K562 (cell line): ENCODE data around the gene RPL27. TPM values are rescaled to one million over a fixed set of nuclear protein-coding genes. Genes with fewer than 3 reads are reported as not detected.

ENCODE experiments used
- IRF2 ChIP-seq: sonication (generic); formaldehyde crosslinking; IDR thresholded peaks from 2 replicates; pipeline ENCODE4 v1.8.1; 2022; ENCODE audit warnings: mild to moderate bottlenecking, missing genetic modification reagents
- JUND ChIP-seq, 2 experiments: IDR thresholded peaks; 2 replicates in 1 of 2; 3 replicates in 1 of 2; pipeline ENCODE4 v1.6.1; 2011; ENCODE audit warnings: borderline replicate concordance in 2 of 2, low read depth in 2 of 2, low read length in 2 of 2, improper control_type of control experiment in 1 of 2, missing biosample characterization in 1 of 2, missing genetic modification characterization in 1 of 2, missing genetic modification reagents in 1 of 2
- MAFG ChIP-seq: fragments of 450-650 bp; conservative IDR thresholded peaks from 2 replicates; pipeline ENCODE4 v1.6.1; 2016; ENCODE audit warnings: missing genetic modification characterization, missing compliant biosample characterization
- MCM5 ChIP-seq: fragments of 450-650 bp; IDR thresholded peaks from 2 replicates; pipeline ENCODE4 v1.6.1; 2016; ENCODE audit warnings: low read depth
- NCOA1 ChIP-seq: fragments of 450-650 bp; IDR thresholded peaks from 2 replicates; pipeline ENCODE4 v1.6.1; 2016; ENCODE audit warnings: low read depth
- NCOA6 ChIP-seq: fragments of 450-650 bp; IDR thresholded peaks from 2 replicates; pipeline ENCODE4 v1.6.1; 2017; ENCODE audit warnings: mild to moderate bottlenecking
- NUFIP1 ChIP-seq: fragments of 450-650 bp; IDR thresholded peaks from 2 replicates; pipeline ENCODE4 v1.6.1; 2018; ENCODE audit not compliant: partially characterized antibody
- PHF8 ChIP-seq: fragments of 200-600 bp; sonication (generic); IDR thresholded peaks from 2 replicates; pipeline ENCODE4 v1.6.1; 2012; ENCODE audit warnings: mixed run types, mild to moderate bottlenecking, inconsistent platforms, low read length, moderate library complexity, borderline replicate concordance
- POLR2AphosphoS5 ChIP-seq: IDR thresholded peaks from 2 replicates; pipeline ENCODE4 v1.6.1; 2011; ENCODE audit warnings: mild to moderate bottlenecking, low read depth, low read length, moderate library complexity; ENCODE audit not compliant: control insufficient read depth, insufficient read depth
- RNF2 ChIP-seq: sonication (generic); IDR thresholded peaks from 2 replicates; pipeline ENCODE4 v1.6.1; 2016
- SMAD1 ChIP-seq: fragments of 150-350 bp; IDR thresholded peaks from 2 replicates; pipeline ENCODE4 v1.6.1; 2014; ENCODE audit warnings: low read length, low read depth; ENCODE audit not compliant: partially characterized antibody
- SMARCE1 ChIP-seq: fragments of 450-650 bp; IDR thresholded peaks from 2 replicates; pipeline ENCODE4 v1.7.1; 2016; ENCODE audit warnings: mild to moderate bottlenecking
- SNIP1 ChIP-seq: fragments of 450-650 bp; IDR thresholded peaks from 2 replicates; pipeline ENCODE4 v1.7.1; 2017; ENCODE audit warnings: low read depth, mild to moderate bottlenecking
- SRSF3 ChIP-seq: fragments of 200-400 bp; formaldehyde crosslinking; IDR thresholded peaks from 2 replicates; pipeline ENCODE4 v1.6.1; 2016; ENCODE audit warnings: mild to moderate bottlenecking, low read length, moderate library complexity; ENCODE audit not compliant: insufficient read depth
- THRA ChIP-seq: fragments of 450-650 bp; IDR thresholded peaks from 2 replicates; pipeline ENCODE4 v1.6.1; 2017; ENCODE audit warnings: mild to moderate bottlenecking, moderate library complexity
- THRAP3 ChIP-seq: fragments of 450-650 bp; IDR thresholded peaks from 2 replicates; pipeline ENCODE4 v1.6.1; 2016; ENCODE audit warnings: mild to moderate bottlenecking, inconsistent platforms, borderline replicate concordance
- ZBTB1 ChIP-seq: sonication (generic); formaldehyde crosslinking; IDR thresholded peaks from 2 replicates; pipeline ENCODE4 v1.8.1; 2023; ENCODE audit warnings: missing genetic modification reagents, low read depth, mild to moderate bottlenecking, borderline replicate concordance
- ZFP36 ChIP-seq: fragments of 150-350 bp; IDR thresholded peaks from 2 replicates; pipeline ENCODE4 v1.6.1; 2018; ENCODE audit warnings: low read length, low read depth; ENCODE audit not compliant: partially characterized antibody
- ZNF695 ChIP-seq: fragments of 450-650 bp; formaldehyde crosslinking; IDR thresholded peaks from 2 replicates; pipeline ENCODE4 v1.4.0; 2020; ENCODE audit warnings: mild to moderate bottlenecking, moderate library complexity
- polyA plus RNA-seq, 8 experiments: library from polyadenylated mRNA; depleted of rRNA in 4 of 8; stranded (reverse) in 5 of 8; unstranded in 3 of 8; fragments of >200 nt; fragmentation: Nextera tagmentation in 2 of 8; fragmentation: Illumina TruSeq in 1 of 8; extraction: Ambion mirVana in 2 of 8; extraction: Trizol in 1 of 8; gene quantifications; 2 replicates each; pipeline versions ENCODE4 v1.2.1 to v1.2.3, GENCODE V29; 2011 to 2014; ENCODE audit warnings: inconsistent platforms in 1 of 8, missing spikeins in 1 of 8
- total RNA-seq, 7 experiments: library from RNA; depleted of rRNA in 6 of 7; stranded (reverse); fragments of >200 nt in 6 of 7; fragmentation: Illumina TruSeq in 2 of 7; extraction: Trizol in 2 of 7; gene quantifications; 2 replicates each; pipeline versions ENCODE4 v1.2.1 to v1.2.3, GENCODE V29; 2011 to 2021; ENCODE audit warnings: low replicate concordance in 1 of 7
- TF ChIP-seq, protein P1 (sequence below): fragments of 450-650 bp; IDR thresholded peaks from 2 replicates; pipeline ENCODE4 v1.6.1; 2016; ENCODE audit warnings: borderline replicate concordance
- TF ChIP-seq, protein P2 (sequence below): IDR thresholded peaks from 3 replicates; pipeline ENCODE4 v1.6.1; 2011; ENCODE audit warnings: borderline replicate concordance, mild to moderate bottlenecking, moderate library complexity; ENCODE audit not compliant: insufficient read length; ENCODE audit errors: extremely low read depth

The RPL27 gene
- total and polyA plus RNA-seq, 9 of the 15 experiments (the other 6 are each of a cell fraction or from before 2014, with no cell fraction given), result 1,539 to 6,155 (median 3,710) TPM

- TF ChIP-seq ZFP36 (no peak), ZNF695 (CRISPR knock-in tag) (no peak), THRAP3 (no peak), RNF2 (peak; percentile 80; the same call in 1 of the 2 replicates), ZBTB1 (CRISPR knock-in tag) (no peak; the same call in 1 of the 2 replicates), NCOA1 (peak; percentile 71; the same call in 1 of the 2 replicates), POLR2AphosphoS5 (no peak), JUND (IDR thresholded peaks at IDR 0.05; ENCODE audit: borderline replicate concordance, low read depth, low read length) (peak; percentile 97), JUND (tag; IDR thresholded peaks at IDR 0.05; ENCODE audit: borderline replicate concordance, low read depth, low read length) (peak; percentile 95; the same call in 2 of the 3 replicates), PHF8 (0 out of 2 replicates have a peak, but pooled peaks have one; percentile 17), NUFIP1 (no peak), SMARCE1 (peak; percentile 93), SNIP1 (no peak), SMAD1 (no peak), THRA (no peak), IRF2 (no peak), NCOA6 (no peak), SRSF3 (no peak), MCM5 (no peak), MAFG (tag) (peak; percentile 55; the same call in 1 of the 2 replicates)
- TF ChIP-seq, protein P1, sequence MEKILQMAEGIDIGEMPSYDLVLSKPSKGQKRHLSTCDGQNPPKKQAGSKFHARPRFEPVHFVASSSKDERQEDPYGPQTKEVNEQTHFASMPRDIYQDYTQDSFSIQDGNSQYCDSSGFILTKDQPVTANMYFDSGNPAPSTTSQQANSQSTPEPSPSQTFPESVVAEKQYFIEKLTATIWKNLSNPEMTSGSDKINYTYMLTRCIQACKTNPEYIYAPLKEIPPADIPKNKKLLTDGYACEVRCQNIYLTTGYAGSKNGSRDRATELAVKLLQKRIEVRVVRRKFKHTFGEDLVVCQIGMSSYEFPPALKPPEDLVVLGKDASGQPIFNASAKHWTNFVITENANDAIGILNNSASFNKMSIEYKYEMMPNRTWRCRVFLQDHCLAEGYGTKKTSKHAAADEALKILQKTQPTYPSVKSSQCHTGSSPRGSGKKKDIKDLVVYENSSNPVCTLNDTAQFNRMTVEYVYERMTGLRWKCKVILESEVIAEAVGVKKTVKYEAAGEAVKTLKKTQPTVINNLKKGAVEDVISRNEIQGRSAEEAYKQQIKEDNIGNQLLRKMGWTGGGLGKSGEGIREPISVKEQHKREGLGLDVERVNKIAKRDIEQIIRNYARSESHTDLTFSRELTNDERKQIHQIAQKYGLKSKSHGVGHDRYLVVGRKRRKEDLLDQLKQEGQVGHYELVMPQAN, result peak; percentile 31; the same call in 1 of the 2 replicates
- TF ChIP-seq, protein P2, sequence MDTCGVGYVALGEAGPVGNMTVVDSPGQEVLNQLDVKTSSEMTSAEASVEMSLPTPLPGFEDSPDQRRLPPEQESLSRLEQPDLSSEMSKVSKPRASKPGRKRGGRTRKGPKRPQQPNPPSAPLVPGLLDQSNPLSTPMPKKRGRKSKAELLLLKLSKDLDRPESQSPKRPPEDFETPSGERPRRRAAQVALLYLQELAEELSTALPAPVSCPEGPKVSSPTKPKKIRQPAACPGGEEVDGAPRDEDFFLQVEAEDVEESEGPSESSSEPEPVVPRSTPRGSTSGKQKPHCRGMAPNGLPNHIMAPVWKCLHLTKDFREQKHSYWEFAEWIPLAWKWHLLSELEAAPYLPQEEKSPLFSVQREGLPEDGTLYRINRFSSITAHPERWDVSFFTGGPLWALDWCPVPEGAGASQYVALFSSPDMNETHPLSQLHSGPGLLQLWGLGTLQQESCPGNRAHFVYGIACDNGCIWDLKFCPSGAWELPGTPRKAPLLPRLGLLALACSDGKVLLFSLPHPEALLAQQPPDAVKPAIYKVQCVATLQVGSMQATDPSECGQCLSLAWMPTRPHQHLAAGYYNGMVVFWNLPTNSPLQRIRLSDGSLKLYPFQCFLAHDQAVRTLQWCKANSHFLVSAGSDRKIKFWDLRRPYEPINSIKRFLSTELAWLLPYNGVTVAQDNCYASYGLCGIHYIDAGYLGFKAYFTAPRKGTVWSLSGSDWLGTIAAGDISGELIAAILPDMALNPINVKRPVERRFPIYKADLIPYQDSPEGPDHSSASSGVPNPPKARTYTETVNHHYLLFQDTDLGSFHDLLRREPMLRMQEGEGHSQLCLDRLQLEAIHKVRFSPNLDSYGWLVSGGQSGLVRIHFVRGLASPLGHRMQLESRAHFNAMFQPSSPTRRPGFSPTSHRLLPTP, result no peak
Measured at GRCh38 chr17:43020789-43021740, 22.8 kb downstream of the RPL27 start (continued).
